GM19463 (cell line): ENCODE data around the gene MTARC2.

Experiments
- ATAC-seq: cut with Tn5 transposase; IDR thresholded peaks from one replicate; pipeline ENCODE4 v1.9.1; 2021; ENCODE audit warnings: mild to moderate bottlenecking, moderate library complexity; ENCODE audit not compliant: unreplicated experiment

Gene MTARC2

DNA sequence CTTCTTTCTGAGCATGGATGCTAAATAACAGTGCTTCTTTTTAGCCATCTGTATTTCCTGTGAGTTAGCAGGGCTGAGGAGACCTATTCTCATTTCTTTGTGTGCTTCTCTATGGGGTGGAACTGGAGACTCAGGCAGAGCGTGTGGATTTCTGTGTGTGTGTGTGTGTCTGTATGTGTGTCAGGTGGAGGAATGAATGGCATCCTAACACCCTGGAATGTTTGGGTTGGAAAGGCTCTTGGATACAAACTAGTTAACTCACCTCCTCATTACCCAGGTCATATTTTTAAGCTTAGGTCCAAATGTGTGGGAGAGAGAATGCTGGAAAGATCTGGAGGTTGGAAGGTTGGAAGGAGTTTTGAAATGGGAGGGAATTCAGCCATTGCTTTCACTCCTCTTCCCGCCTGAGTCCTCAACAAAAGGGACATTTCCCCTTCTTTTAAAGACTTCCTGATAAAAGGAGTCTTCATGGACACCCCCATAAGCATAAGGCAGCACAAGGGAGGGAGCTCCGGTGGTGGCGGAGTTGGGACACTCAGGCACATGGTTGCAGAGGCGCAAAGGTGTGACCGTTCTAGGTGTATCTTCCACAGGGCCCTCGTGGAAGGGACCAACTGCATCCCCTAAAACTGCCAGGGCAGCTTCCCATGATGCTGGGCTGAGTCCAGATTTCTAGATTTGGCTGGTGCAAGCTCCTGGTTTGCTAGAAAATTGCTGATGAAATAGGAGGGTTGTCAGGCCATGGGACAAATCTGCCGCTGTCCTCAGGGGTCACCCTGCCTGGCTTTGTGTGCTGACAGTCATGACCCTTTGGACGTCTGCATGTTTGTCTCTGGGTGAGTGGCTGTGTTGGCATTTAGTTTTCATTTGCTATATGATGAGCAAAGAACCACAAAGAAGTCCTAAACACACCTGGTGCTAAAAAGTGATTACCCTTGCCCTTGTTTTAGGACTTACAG lies 76.2 kb downstream of the MTARC2 start:
- no peak for ATAC-seq

DNA sequence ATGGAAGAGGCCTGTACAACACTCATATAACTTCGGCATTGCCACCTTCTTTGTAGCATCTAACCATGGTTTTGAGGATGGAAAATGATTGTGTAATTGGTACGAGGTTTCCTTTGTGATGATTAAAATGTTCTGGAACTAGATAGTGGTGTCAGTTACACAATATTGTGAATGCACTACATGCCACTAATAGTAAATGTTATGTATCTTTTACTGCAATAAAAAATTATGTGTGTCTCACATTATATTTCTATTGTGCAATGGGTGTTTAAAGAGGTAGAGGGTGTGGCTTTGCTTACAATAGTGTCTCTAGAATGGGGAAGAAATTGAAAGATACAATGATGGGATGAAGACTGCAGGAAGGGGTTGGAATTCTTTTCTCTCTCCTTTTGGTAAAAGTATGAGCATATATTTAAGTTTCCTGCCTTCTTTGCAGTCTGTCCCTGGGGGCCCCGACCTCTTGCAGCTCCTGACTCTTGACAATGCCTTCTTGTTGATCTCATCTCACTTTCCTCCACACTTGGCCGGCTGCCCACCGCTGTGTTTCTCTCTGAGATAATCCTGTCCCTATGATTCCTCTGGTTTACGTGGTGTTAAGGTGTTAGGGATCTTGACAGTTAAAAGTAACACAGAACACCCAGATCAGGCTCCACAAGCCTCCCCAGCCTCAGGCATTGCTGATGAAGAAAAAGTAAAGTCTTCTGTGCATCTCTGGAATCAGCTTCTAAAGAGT lies 77.9 kb downstream of the MTARC2 start:
- ATAC-seq, result no peak

DNA sequence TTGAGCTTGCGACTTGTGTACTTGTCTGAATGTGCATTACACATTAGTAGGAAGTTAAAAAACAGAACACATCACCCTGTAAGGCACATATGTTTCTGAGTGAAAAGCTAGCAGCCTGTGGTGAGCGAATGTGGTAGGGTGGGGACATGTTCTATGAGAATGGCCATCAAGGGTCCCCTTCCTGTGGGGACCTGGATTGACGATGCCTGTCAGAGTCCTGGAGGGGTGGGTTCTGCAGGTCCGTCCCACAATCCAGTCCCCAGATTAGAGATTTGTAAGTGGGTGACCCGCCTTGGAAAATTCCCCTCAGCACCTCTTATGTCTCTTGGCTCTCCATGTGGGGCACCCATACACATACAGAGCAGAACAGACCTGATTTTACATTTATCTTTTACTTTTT lies 78.6 kb downstream of the MTARC2 start:
- ATAC-seq, result no peak

DNA sequence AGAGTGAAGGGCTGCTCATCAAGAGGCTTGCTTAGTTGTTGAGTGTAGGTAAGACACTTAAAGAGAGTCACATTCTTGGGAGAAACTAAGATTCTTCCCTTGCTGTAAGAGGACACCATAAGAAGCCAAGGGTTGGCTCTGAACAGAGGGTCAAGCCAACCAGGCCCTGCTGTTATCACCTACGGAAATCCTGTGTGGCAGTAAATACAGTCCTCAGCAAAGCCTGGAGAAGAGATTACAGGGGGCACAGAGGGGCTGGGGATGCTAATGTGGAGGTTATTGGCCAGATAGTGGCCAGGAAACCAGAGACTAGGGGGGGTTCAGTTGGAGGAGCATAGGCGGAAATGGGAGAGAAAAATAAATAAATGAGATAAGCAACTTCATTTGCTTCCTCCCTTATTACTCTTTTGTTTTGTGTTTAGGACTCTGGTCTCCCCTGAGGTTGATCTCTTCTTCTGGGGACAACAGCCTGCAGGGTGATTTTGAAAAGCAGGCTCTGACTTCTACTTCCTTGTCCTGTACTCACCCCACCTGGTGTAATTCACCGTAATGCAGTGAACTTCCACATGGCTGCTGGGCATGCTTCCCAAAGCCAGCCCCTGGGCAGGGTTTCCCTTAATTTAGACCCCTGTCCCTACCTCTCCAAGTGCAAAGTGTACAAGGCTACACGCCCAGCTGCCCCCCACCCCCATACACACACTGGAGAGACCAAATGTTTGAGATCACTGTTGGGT lies 79.5 kb downstream of the MTARC2 start:
- no peak for ATAC-seq

DNA sequence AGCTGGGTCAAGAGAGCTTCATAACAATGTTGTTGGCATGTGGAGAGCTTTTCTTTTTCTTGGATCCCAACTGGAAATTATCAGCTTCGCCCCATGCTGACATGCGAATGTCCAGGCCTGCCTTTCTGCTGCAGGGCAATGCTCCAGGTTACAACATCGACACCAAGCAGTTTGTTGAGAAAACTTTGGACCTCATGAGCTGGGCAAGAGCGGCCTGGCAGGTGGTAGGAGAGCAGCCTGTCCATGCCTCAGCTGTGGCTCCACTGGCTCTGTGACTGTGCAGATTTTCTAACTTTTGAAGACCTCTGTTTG lies 80.0 kb downstream of the MTARC2 start:
- no peak for ATAC-seq

DNA sequence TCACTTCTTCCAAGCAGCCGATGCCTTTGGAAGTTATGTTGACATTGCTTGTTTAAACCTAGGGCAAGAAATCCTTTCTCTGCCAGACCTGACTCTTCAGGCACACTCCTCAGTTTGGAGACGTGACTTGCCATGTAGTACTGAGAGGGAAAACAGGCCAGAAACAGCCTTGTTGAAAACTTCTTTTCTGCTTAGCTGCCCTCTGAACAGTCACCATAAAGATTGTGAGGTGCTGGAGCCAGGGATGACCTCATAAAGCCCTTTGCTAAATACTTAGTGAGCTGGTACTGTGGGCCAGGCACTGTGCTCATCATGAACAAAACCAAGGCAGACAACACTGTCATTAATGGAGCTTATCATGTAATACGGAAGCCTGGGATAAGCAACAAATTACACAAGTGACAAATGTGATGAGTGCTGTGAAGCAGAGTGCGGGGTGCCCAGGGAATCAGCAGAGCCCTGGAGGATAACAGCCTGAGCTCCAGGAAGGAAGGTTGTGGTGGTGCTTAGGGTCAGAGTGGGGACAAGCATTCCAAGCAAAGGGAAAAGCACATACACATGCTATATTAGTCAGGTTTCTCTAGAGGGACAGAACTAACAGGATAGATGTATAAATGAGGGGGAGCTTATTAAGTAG lies 80.9 kb downstream of the MTARC2 start:
- no peak for ATAC-seq

DNA sequence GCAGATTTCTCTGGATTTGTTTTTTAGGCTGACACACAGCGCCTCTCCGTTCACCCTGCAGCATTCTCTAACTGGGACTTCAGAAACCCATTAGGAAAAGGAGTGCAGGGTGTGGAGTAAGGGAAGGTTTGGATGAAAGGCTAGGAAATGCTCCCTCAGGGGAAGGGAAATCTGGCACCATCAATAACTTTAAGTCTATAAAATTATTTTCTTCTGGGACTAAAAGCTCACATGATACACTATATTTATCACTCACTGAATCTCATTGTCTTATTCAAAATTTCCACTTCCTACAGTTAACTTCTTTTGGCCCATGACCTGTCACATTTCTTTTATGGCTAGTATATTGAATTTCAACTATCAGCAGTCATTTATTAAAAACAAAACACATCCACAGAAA lies 85.3 kb downstream of the MTARC2 start:
- ATAC-seq, result no peak
